ENCODE results near the gene BRI3.
"Not testable (repeated sequence)": the region's sequence is repeated elsewhere in the genome, so short reads cannot be mapped to it uniquely, and the experiment has no call there.

Gene BRI3

DNA sequence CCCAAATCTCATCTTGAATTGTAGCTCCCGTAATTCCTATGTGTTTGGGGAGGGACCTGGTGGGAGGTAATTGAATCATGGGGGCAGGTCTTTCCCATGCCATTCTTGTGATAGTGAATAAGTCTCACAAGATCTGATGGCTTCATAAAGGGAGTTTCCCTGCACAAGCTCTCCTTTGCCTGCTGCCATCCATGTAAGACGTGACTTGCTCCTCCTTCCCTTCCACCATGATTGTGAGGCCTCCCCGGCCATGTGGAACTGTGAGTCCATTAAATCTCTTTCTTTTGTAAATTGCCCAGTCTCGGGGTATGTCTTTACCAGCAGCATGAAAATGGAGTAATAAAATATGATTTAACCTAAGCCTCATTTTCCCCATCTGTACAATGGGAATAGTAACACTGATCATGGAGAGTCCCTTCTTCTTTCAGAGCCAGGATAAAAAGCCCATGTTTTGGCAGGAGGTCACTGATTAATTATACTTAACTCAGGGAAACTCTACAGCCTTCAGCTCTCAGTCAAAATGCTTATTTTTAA is 34.6 kb downstream of the BRI3 start:
- not testable (repeated sequence) for DNase-seq

DNA sequence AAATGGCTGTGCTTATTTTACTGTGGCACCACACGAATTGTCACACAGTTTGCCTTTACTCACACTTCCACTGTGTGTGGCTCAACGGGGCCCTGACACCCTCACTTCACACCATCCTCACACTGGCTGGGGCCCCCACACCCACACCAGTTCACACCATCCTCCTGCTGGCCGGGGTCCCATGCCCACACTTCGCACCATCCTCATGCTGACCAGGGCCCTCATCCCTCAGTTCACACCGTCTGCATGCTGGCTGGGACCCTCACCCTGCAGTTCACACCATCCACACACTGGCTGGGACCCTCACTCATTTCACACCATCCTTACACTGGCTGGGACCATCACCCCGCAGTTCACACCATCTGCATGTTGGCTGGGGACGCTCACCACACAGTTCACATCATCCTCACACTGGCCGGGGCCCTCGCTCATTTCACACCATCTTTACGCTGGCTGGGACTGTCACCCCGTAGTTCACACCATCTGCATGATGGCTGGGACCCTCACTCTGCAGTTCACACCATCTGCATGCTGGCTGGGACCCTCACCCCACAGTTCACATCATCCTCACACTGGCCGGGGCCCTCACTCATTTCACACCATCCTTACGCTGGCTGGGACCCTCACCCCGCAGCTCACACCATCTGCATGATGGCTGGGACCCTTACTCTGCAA is 36.0 kb downstream of the BRI3 start:
- DNase-seq = no peak

DNA sequence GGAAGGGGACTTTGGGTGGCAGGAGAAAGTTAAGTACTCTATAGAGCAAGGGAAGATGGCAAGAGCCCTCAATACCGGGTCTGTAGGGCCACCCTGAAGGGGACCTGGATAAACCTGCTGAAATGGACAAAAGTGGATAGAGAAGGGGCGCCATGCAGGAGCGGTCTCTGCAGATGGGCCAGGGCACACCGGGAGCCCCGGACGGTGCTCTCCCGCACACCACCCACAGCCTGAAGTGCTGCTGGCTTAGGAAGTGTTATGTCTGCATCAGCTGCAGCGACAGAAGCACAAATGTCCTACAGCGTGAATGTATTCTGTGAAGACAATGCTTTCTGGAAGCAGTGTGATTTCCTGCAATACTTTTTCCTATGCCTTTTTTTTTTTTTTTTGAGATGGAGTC is 37.7 kb downstream of the BRI3 start:
- DNase-seq = no peak

DNA sequence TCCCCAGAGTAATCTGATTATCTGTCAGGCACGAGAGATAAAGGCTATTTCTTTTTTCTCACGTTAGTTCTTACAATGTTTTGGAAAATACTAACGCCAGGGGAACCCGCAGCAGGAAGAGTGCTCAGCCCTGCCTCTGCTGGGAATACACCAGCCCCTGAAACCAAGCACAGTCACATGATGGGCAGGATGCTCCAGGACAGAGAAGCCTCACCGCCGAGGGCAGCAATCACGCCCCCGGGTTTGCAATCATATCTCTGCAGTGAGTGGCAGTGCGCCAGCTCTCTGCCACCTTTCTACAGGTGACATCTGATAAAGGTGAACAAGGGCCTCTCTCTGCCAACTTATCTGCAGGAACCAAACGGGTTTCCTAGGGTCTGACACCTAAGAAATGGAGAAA is 39.8 kb downstream of the BRI3 start:
- DNase-seq = no peak

DNA sequence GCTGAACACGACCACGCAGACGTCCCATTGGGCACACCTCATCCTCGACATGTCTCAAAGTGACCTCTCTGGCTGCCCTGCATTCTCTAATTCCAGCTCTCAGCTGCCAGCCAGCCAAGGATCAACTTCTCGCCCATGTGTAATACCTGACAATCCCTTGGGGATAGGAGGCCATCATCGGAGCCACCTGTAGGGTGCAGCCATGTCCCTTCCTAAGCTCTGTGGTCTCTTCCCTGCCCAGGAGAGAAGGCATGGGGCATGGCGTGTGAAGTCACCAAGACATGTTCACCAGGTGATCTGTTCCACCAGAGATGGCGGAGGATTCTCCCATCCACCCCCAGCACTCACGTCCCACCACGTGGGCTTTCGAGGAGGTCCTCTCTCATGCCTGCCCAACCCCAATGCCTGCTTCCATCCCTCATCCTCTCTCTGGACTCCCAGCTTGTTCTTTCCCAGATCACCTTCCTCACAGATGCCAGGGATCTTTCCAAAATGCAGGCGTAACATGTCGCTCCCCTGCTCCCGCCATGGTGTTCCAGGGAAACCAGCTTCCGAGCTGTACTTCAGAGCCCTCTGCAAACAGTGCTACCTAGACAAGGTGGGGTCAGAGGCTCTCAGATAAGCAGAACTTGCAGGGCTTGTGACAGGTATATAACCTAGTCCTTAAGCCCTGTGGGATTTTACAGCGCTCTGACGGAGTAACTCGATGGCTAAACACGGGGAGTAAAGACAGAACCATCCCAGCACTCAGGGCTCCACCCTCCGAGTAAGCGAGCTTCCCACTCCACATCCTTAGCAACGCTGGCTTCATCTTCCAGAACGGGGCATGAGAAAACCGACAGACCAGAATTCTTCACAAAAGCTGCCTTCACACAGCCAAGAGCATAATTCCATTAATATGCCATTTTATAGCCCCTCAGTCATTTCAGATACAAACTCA is 41.1 kb downstream of the BRI3 start:
- DNase-seq = no peak

DNA sequence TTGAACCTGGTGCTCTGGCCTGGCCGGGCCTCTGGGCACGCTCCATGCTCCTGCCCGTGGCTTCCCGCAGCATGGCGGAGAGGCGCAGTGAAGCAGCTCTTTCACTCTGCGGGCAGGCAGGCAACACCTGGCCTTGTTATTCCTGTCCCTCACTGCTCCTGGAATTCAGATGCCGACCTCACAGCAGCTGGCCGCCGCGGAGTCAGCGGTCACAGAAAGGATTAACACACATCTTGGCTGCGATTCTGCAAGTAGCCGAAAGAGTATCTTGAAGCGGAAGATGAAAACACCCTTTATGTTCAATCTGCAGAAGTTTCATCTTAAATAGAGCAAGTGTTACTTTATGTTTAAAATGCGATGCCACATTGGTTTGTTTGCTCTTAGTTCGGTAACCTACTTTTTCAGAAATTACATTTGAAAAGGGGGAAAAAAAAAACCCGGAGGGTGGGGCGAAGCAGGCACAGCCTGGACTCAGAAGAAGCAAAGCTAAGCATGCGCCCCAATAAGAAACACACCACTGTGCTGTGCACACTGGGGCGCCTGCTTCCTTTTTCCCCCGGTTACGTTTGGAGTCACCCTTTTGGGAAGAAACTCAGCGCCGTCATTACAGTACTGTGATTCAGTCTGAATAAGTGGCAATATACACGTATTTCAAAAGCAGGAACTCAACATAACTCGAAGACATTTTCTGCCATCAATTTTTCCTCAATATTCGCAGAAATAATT is 42.3 kb downstream of the BRI3 start:
- DNase-seq = no peak

DNA sequence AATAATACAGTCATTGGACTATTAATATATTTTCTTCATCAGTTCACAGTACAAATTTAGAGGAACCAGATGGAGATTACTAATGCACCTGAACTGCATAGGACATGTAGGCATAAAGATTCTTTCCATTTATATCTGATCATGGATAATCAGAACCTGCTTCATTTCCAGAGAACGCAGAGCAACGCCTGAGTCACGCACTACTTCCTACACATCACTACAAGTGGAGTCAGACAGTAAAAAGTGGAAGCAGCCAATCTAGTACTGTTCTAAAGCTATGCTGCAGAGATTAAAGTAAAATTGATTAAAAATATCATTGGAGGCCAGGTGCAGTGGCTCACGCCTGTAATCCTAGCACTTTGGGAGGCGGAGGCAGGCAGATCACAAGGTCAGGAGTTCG is 43.3 kb downstream of the BRI3 start:
- DNase-seq = no peak

DNA sequence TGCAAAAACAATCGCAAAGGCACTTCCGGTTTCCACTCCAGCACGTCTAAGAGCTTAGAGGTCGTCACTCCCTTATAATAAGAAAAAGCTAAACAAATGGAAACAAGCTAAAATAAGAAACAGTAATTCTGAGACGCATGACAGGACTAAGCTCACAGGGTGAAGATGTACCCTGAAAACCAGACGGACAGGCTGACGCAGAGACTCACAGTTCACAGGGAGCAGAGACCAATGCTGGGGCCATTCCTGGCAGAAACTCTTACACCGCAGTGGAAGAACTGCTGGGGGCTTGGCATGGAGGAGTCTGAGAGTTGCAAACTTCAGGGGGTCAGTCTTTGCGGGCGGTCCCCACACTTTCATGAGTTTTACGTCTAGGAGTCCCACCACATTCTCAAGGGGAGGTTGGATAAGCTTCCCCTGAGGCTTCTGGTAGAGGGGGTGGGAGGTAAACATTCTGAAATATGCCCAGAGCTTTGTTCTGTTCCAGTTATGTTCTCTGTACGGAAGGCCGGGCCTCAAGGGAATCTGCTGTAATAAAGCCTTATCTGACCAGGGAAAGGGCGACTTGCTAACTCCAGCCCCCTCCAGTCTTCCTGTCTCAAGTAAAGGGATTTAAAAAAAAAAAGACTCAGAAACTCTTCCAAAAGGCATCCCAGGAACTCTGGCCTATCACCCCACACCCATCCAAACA is 47.8 kb downstream of the BRI3 start:
- DNase-seq = no peak

DNA sequence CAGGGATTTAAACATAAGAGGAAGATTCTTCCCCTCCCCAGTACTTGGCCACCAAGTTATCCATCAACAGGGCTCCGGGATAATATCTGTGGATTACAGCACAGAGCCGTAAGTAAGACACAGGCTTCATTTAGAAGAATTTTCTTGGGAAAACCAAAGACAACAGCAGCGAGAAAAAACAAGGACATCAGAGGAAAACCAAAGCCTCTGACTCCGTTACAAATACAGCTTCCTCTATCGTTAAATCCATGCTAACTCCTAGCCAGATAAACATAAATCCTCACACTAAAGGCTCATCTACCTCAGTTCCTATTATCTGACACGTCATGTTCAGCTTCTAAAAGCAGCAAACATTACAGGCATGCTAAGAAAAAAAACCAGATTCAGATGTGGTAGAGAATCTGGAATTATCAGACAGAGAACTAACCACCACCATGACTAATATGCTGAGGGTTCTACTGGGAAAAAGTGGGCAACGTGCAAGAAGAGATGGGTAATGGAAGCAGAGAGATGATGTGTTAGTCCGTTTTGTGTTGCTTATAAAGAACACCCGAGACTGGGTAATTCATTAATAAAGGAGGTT is 48.4 kb downstream of the BRI3 start:
- DNase-seq = no peak

DNA sequence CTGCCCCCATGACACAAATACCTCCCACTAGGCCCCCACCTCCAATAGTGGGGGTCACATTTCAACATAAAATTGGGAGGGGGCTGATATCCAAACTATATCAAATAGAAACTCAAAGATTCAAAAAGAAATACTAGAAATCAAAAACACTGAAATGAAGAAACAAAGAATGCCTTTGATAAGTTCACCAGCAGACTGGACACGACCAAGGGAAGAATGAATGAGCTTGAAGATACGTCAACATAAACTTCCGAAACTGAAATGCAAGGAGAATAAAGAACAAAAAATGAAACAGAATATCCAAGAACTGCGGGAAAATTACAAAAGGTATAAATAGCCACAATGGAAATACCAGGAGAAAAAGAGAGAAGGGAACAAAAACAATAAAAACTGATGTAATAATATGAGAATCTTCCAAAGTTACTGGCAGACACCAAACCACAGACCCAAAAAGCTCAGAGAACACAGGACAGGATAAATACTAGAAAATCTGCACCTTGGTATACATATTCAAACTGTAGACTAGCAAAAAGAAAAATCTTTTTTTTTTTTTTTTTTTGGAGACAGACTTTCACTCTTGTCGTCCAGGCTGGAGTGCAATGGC is 49.5 kb downstream of the BRI3 start:
- no peak for DNase-seq

DNA sequence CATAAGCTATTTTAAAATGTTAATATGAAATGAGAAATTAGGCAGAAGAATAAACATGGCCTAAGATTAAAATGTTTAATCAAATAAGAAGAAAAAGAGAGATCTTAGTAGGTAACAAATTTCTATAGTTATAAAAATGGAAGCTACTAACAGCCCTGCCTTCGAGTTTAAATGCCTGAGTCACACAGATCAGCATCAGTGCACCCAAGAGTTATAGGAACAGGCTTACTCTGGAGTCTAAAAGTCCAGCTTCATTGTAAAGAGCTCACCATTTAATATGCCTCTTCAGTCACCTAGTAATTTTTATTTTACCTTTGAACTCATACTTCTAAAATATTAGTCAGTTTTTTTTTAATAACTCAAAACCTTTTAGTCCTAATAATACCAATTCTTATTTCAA is 52.6 kb downstream of the BRI3 start:
- no peak for DNase-seq

DNA sequence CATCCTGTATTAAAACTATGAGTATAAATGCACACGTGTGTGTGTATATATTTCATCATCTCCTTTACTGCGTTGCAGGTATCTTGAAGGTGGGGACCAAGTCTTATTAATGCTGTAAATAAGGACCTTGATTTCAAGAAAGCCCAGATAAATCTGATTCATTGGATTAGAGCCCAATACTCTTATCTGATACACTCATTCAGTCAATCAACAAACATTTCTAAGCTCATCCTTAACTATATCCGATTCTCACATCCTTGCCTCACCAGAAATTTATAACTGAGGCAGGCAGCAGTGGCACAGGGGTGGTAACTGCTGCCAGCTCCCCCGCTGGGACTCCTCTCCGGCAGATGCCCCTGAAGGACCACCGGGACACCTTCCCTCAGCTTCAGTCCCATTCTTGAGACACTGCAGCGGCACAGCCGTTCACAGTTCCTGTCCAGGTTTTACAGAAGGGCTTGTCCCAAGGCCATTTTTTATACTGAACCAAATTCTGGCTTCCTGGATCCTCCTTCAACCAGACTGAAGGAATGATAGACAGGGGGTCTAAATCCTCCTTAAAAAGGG is 54.0 kb downstream of the BRI3 start:
- DNase-seq = no peak

DNA sequence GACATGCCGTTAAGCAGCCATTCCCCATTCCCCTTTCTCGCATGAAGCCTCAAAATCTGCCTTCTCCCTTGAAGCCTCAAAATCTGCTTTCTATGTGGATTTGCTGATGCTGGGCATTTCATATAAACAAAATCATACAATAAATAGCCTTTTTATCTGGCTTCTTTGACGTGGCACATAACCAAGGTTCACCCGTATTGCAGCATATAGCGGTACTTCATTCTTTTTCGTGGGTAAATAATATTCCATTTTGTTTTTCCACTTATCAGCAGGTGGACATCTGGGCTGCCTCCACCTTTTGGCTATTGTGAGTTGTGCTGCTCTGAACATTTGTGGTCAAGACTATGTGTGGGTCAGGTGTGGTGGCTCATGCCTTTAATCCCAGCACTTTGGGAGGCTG is 57.0 kb downstream of the BRI3 start:
- DNase-seq = no peak

DNA sequence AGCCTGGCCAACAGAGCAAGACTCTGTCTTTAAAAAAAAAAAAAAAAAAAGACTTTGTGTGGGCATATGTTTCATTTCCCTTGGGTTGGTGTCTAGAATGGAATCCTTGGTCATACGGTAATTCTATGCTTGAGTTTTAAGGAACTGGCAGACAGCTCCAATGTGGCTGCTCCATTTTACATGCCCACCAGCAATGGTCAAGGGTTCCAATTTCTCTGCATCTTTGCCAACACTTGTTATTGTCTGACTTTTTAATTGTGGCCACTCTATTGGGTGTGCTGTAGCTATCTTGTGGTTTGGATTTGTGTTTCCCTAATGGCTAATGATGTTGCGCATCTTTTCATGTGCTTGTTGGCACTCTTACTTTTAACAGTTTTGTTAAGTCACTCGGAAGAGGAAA is 57.6 kb downstream of the BRI3 start:
- DNase-seq = no peak

DNA sequence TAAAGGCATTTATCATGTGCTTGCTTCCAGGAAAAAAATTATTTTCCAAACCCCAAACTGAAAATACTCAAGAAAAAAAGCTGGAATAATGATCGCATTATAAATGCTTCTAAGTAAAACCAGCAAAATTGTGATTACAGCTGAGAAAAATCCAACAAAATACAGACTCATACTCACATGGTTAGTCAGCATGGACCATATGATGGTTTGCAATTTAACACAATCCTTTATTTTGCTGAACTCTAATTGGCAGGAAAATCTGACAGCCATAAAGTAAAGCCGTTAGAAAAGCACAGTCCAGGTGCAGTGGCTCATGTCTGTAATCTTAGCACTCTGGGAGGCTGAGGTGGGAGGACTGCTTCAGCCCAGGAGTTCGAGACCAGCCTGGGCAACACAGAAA is 59.6 kb downstream of the BRI3 start:
- no peak for DNase-seq

Data from NCI-H1048 (cell line).